Hair follicle dermal papilla cell (primary cell): ENCODE measurements around the gene XCR1. TPM values are rescaled to one million over a fixed set of nuclear protein-coding genes. Genes with fewer than 3 reads are reported as not detected.

Experiments used
- total RNA-seq: library from RNA; depleted of rRNA; stranded (reverse); fragments of >200 nt; gene quantifications from 2 replicates; pipeline ENCODE4 v1.2.3, GENCODE V29; 2012

The XCR1 gene, protein sequence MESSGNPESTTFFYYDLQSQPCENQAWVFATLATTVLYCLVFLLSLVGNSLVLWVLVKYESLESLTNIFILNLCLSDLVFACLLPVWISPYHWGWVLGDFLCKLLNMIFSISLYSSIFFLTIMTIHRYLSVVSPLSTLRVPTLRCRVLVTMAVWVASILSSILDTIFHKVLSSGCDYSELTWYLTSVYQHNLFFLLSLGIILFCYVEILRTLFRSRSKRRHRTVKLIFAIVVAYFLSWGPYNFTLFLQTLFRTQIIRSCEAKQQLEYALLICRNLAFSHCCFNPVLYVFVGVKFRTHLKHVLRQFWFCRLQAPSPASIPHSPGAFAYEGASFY
- total RNA-seq: not detected in 2 replicates

DNA sequence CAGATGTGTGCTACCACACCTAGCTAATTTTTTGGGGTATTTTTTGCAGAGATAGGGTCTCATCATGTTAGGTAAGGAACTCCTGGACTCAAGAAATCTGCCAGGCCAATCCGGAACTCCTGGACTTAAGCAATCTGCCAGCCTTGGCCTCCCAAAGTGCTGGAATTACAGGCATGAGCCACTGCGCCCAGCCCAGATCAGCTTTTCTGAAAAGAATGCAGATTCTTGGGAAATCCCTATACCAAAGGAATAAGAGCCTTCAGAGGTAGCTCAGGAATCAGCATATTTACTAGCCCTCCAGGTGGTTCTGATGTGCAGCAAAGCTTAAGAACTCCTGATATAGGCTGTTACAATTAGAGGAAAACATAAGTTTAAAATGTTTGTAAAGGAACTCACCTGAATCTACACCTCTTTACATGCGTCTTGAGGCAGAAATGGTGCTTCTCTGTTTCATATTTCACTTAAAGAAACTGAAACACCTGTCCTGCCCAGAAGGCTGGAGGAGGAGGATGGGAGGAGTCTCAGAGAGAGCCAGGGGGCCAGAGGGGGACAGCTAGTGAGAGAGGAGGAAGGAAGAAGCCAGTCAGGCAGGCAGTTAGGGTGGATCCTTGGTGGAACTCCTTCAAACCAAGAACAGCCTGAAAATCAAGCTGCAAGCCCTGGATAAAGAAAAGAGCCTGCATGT is at the start of gene XCR1:
TSS of gene XCR1 (minus strand) at position 463 of the 685 bp plus-strand sequence. CDS start 5,536 bp downstream, outside the sequence.

DNA sequence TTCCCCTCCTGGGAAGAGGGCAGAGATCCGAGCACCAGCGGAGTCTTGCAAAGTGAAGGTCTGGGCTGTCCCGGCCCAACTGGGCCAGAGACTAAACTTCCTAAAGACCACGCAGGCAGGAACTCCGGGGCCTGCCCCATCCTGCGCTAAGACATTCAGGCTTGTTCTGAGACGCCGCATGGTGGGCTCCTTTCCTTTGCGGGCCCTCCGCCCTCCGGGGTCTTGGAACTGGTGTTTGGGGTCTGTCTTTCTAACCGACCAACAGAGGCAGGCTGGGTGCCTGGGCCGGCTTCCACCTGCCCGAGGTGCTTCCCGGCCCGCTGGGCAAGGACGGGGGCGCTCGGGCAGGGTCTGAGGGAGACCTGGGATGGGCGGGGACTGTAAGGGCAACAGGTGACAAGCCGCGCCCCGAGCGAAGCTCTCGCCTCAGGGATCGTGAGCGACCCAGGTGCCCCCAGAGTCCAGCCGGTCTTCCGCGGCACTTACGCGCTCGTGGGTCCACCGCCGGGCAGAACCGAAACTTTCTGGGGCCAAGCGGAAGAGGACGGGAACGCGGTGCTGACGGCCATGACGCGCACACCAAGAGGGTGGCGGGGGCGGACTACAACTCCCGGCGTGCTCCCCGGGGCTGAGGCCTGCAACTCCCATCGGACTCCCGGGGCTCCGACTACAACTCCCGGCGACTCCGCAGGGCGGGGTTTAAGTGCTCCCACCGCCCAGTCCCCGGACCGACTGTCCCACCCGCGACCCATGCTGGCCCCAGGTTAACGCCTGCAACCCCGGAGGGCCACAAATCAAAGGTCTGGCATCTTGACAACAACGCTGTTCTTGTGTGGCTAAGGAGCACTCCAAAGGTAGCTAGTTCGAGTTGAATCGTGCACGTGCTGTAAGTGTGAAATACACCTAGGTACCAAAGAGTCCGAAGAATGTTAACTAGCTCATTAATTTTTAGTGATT is 31.8 kb downstream of the XCR1 start, which contains the start of gene FYCO1:
TSS of gene FYCO1 (minus strand) at position 589 of the 957 bp plus-strand sequence. CDS start 10,914 bp downstream, outside the sequence.

Other genes with a start within 250 kb of the XCR1 start
- gene SLC6A20, start 230.9 kb downstream of the XCR1 start, total RNA-seq: not detected in 2 replicates
- gene LZTFL1, start 185.4 kb downstream of the XCR1 start, total RNA-seq: 18.8 and 24.8 TPM in 2 replicates
- gene CCR9, start 140.9 kb downstream of the XCR1 start, total RNA-seq: not detected in 2 replicates
- gene CXCR6, start 84.0 kb downstream of the XCR1 start, total RNA-seq: not detected in 2 replicates
- 26.8 and 31.0 TPM in 2 replicates for gene FYCO1, start 31.7 kb downstream of the XCR1 start, total RNA-seq
- gene CCR1, start 180.8 kb upstream of the XCR1 start, total RNA-seq: 0.49 and 0.81 TPM in 2 replicates
- not detected in 2 replicates for gene CCR3, start 215.0 kb upstream of the XCR1 start, total RNA-seq